GM12891 (cell line): ENCODE data around the gene TGOLN2.
"Not testable (repeated sequence)": the region's sequence is repeated elsewhere in the genome, so short reads cannot be mapped to it uniquely, and the experiment has no call there.

ENCODE experiments used
- DNase-seq: peaks from one replicate; pipeline ENCODE4 v3.0.0; 2011; ENCODE audit warnings: low spot score; ENCODE audit not compliant: insufficient read length
- FAIRE-seq: peaks from 2 replicates; lab custom pipeline; 2011; peaks lifted over from hg19 to GRCh38; lab: Jason Lieb, UNC
- PAX5 ChIP-seq: IDR thresholded peaks from 2 replicates; pipeline ENCODE4 v1.6.1; 2011; ENCODE audit warnings: low read length, moderate library complexity, mild to moderate bottlenecking; ENCODE audit not compliant: insufficient read depth, severe bottlenecking
- POLR2A ChIP-seq: IDR thresholded peaks from 2 replicates; pipeline ENCODE4 v1.6.1; 2011; ENCODE audit warnings: low read depth, low read length, control low read depth
- POLR2AphosphoS5 ChIP-seq: IDR thresholded peaks from 2 replicates; pipeline ENCODE4 v1.6.1; 2011; ENCODE audit warnings: low read depth, low read length, control low read depth
- POU2F2 ChIP-seq: IDR thresholded peaks from 2 replicates; pipeline ENCODE4 v1.6.1; 2011; ENCODE audit warnings: low read depth, mild to moderate bottlenecking, control low read depth, low read length, moderate library complexity
- SPI1 ChIP-seq: IDR thresholded peaks from 2 replicates; pipeline ENCODE4 v1.6.1; 2011; ENCODE audit warnings: low read depth, low read length, control low read depth
- TAF1 ChIP-seq: IDR thresholded peaks from 2 replicates; pipeline ENCODE4 v1.6.1; 2011; ENCODE audit warnings: low read depth, low read length, control low read depth

The TGOLN2 gene

DNA sequence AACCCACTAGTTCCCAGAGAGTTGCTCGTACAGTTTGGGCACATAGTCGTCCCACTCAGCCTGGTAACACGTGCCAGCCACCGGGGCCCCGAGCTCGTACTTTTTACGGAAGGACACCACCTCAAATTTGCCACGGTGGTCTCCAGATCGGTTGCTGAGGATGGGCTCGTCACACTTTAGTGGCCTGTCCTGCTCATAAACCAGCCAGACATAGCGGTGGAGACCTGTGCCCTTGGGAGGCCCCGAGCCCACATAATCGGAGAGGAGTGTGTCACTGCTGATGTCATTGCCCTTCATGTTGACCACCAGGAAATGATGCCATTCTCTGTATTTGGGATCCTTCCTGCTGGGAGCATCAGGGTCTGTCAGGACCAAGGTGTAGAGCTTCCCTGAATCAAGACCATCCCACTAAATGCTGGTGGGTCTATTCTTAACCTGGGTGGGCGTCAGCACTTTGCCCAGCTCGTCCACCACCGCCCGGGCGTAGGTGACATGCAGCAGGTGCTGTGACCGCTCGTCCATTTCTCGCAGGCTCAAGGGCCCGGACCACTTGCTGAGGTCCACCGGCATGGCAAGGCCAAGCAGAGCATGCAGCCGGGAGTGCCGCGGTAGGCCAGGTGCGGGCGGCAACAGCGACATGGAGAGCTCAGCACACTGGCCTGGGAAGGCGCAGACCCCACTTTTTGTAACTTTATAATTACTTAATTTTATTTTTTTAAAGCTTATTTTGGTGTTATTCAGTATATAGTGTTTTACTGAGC is 13.7 kb upstream of the TGOLN2 start:
- TF ChIP-seq POLR2A = no peak
- DNase-seq (no peak), FAIRE-seq (no peak)

DNA sequence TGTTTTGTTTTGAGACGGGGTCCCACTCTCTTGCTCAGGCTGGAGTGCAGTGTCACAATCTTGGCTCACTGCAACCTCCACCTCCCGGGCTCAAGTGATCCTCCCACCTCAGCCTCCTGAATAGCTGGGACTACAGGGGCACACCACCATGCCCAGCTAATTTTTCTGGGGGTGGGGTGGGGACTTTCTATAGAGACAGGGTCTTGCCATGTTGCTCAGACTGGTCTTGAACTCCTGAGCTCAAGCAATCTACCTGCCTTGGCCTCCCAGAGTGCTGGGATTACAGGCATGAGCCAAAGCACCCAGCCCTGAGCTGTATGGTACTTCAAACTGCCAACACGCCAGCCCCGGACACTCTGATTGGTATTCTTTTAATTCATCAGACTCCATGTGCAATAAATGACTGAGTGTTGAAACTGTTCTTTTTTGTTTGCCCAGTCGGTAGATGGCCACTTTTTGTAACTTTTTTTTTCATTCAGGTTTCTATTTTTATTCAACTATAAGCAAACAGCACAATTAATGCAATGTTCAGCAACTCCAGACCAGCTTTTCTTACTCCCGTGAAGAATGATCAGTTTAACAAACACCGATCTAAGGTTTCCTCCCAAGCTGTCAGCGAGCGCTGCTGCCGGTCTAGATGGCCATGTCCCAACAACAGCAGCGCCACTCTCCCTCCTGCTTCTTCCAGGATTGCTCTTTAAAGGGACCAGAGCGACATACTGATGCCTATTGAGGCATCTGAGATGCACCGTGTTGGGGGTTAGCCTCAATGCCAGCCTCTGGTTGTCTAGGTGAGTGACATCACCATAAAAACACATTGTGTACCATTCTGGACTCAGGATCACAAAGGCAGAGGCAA is 12.5 kb upstream of the TGOLN2 start:
- DNase-seq (no peak), FAIRE-seq (no peak)
- TF ChIP-seq PAX5 (no peak), POLR2A (no peak), SPI1 (no peak), POLR2AphosphoS5 (no peak), TAF1 (no peak), POU2F2 (no peak)

DNA sequence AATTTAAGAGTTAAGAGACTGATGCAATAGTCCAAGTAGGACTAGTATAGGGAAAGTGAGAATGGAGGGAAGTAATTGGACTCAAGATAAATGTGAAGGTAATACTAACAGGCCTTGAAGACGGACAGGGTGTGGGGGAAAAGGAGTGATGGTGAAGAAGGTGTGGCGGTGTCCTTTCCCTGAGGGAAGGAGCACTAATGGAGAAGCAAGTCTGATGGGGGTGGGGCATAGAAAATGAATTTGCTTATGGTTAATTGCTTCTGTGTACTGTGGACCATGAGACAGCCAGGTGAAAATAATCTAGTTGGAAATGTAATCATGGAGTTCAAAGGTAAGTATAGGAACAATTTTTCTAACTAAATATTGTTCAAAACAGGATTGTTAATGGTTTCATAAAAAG is 7.1 kb upstream of the TGOLN2 start:
- DNase-seq = no peak
- TF ChIP-seq POU2F2 (no peak), PAX5 (no peak), POLR2A (no peak), SPI1 (no peak), POLR2AphosphoS5 (no peak), TAF1 (no peak)
- no peak for FAIRE-seq

- not testable (repeated sequence) for DNase-seq, FAIRE-seq
These were observed 6.1 kb upstream of the TGOLN2 start for GRCh38 chr2:85333877-85334276.

DNA sequence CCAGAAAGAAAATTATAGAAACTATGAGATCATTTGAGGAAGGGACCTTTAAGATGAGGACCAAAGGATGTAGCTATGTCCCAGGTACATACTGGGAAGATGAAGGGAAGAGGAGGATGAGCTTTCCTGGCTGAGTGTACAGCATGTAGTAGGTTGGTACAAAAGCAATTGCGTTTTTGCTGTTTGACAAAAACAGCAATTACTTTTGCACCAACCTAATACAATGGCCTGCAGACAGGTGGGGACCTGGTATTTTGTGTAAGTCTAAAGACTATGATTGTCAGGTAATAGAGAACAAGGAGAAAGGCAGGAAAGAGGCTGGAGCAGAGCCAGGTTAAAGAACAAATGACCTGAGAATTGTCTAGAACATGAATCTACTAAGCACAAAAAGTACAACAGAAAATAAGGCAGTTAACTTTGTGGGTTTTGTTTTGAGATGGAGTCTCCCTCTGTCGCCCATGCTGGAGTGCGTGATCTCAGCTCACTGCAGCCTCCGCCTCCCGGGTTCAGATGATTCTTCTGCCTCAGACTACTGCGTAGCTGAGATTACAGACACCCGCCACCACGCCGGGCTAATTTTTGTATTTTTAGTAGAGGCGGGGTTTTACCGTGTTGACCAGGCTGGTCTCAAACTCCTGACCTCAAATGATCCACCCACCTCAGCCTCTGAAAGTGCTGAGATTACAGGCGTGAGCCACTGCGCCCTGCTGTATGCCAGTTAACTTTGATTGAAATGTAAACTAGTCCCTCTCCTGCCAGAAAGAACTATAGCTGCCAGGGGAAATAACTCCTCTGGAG is 3.2 kb upstream of the TGOLN2 start:
- DNase-seq (no peak), FAIRE-seq (no peak)
- no peak for TF ChIP-seq PAX5
- no peak for TF ChIP-seq POLR2AphosphoS5

- DNase-seq, FAIRE-seq: not testable (repeated sequence)
These were observed 1.9 kb upstream of the TGOLN2 start for GRCh38 chr2:85329701-85330100.

DNA sequence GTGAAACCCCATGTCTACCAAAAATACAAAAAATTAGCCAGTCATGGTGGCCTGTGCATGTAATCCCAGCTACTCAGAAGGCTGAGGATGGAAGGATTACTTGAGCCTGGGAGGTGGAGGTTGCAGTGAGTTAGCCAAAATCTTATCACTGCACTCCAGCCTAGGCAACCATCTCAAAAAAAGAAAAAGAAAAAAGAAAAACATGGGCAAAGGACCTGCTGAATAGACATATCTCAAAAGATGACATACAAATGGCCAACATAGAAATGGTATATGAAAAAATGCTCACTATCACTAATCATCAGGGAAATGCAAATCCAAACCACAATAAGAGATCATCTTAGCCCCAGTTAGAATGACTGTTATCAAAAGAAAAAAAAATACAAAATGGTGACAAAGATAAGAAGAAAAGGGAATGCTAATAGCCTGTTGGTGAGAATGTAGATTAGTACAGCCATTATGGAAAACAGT is 1.4 kb upstream of the TGOLN2 start:
- TF ChIP-seq POLR2A (no peak), POLR2AphosphoS5 (no peak), PAX5 (no peak), POU2F2 (no peak), TAF1 (no peak), SPI1 (no peak)
- no peak for DNase-seq
- no peak for FAIRE-seq

DNA sequence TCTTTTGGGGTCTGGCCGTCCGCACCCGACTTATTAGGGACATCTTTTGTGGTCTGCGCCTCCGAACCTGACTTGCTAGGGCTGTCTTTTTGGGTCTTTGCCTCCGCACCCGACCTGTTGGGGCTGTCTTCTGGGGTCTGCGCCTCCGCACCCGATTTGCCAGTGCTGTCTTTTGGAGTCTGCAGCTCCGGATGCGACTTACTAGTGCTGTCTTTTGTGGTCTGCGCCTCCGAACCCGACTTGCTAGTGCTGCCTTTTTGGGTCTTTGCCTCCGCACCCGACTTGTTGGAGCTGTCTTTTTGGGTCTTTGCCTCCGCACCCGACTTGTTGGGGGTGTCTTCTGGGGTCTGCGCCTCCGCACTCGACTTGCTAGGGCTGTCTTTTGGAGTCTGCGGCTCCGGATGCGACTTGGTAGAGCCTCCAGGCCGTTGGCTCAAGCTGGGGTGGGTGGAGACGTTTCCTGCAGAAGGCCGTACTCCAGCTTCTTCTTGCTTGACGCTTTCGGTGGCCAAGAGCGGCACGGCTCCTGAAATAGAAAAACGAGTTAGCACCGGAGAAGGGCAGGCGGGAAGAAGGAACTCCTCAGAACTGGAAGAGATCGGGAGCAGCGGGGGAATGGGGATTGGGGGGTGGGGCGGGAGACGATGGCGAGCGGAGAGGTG is 498 bp downstream of the TGOLN2 start:
- DNase-seq (peak; percentile 37), FAIRE-seq (peak; percentile 45)
- TF ChIP-seq POLR2AphosphoS5 (no peak), POLR2A (no peak), SPI1 (no peak), POU2F2 (no peak), TAF1 (no peak), PAX5 (no peak)

- FAIRE-seq (no peak), DNase-seq (peak; percentile 31)
- TF ChIP-seq TAF1 = no peak
- peak; percentile 36; the same call in 1 of the 2 replicates for TF ChIP-seq SPI1
- no peak for TF ChIP-seq POLR2AphosphoS5
- 0 out of 2 replicates have a peak, but pooled peaks have one; percentile 24 for TF ChIP-seq POLR2A
- no peak for TF ChIP-seq PAX5
- peak; percentile 90 for TF ChIP-seq POU2F2
These were observed 1.2 kb downstream of the TGOLN2 start for GRCh38 chr2:85326406-85327159.
